ENCODE measurements around the gene YLPM1.

Gene YLPM1

GRCh38 chr14:74829251-74829650 lies 66.1 kb downstream of the YLPM1 start:
- TF ChIP-seq CTCF (IDR thresholded peaks at IDR 0.05; ENCODE audit: poor library complexity, severe bottlenecking) = no peak
- H3K27ac ChIP-seq (ENCODE audit: poor library complexity, severe bottlenecking) = no peak overlapping the region
- ATAC-seq (ENCODE audit: low read depth) (no peak), DNase-seq (ENCODE audit: low spot score) (no peak)
- H3K27me3 ChIP-seq (ENCODE audit: insufficient read depth, poor library complexity, severe bottlenecking) = no peaks in the 10 kb centered on the region
- H3K36me3 ChIP-seq (ENCODE audit: low read depth) = peaks cover 88% of the 10 kb centered on the region
- H3K9me3 ChIP-seq (ENCODE audit: severe bottlenecking) = no peaks in the 10 kb centered on the region
- H3K4me3 ChIP-seq (ENCODE audit: severe bottlenecking) = no peak overlapping the region
- H3K4me1 ChIP-seq (ENCODE audit: insufficient read depth, poor library complexity, severe bottlenecking) = peaks cover 6% of the 10 kb centered on the region

GRCh38 chr14:74832849-74833248 lies 69.7 kb downstream of the YLPM1 start:
- peaks cover 92% of the 10 kb centered on the region for H3K36me3 ChIP-seq (ENCODE audit: low read depth)
- H3K27ac ChIP-seq (ENCODE audit: poor library complexity, severe bottlenecking) = no peak overlapping the region
- TF ChIP-seq CTCF (IDR thresholded peaks at IDR 0.05; ENCODE audit: poor library complexity, severe bottlenecking) = no peak
- DNase-seq (ENCODE audit: low spot score) (no peak), ATAC-seq (ENCODE audit: low read depth) (no peak)
- no peaks in the 10 kb centered on the region for H3K27me3 ChIP-seq (ENCODE audit: insufficient read depth, poor library complexity, severe bottlenecking)
- no peaks in the 10 kb centered on the region for H3K9me3 ChIP-seq (ENCODE audit: severe bottlenecking)
- no peak overlapping the region for H3K4me3 ChIP-seq (ENCODE audit: severe bottlenecking)
- H3K4me1 ChIP-seq (ENCODE audit: insufficient read depth, poor library complexity, severe bottlenecking) = no peaks in the 10 kb centered on the region

GRCh38 chr14:74834692-74835392 lies 71.7 kb downstream of the YLPM1 start:
- ATAC-seq (ENCODE audit: low read depth) (no peak), DNase-seq (ENCODE audit: low spot score) (no peak)
- TF ChIP-seq CTCF (IDR thresholded peaks at IDR 0.05; ENCODE audit: poor library complexity, severe bottlenecking) = no peak
- Histone ChIP-seq H3K4me3 (ENCODE audit: severe bottlenecking) (no peak overlapping the region), H3K36me3 (ENCODE audit: low read depth) (peaks cover 72% of the 10 kb centered on the region), H3K9me3 (ENCODE audit: severe bottlenecking) (no peaks in the 10 kb centered on the region), H3K27me3 (ENCODE audit: insufficient read depth, poor library complexity, severe bottlenecking) (no peaks in the 10 kb centered on the region), H3K27ac (ENCODE audit: poor library complexity, severe bottlenecking) (no peak overlapping the region), H3K4me1 (ENCODE audit: insufficient read depth, poor library complexity, severe bottlenecking) (no peaks in the 10 kb centered on the region)

- Histone ChIP-seq H3K4me3 (ENCODE audit: severe bottlenecking) (no peak overlapping the region), H3K27me3 (ENCODE audit: insufficient read depth, poor library complexity, severe bottlenecking) (no peaks in the 10 kb centered on the region), H3K9me3 (ENCODE audit: severe bottlenecking) (no peaks in the 10 kb centered on the region), H3K27ac (ENCODE audit: poor library complexity, severe bottlenecking) (no peak overlapping the region), H3K36me3 (ENCODE audit: low read depth) (peaks cover 70% of the 10 kb centered on the region), H3K4me1 (ENCODE audit: insufficient read depth, poor library complexity, severe bottlenecking) (no peaks in the 10 kb centered on the region)
- DNase-seq (ENCODE audit: low spot score) (no peak), ATAC-seq (ENCODE audit: low read depth) (no peak)
- no peak for TF ChIP-seq CTCF (IDR thresholded peaks at IDR 0.05; ENCODE audit: poor library complexity, severe bottlenecking)
Measured at GRCh38 chr14:74835645-74836250, 72.6 kb downstream of the YLPM1 start.

All from RWPE2 (cell line).